PC-9 (cell line): ENCODE data around the gene MT1E. TPM values are rescaled to one million over a fixed set of nuclear protein-coding genes. Genes with fewer than 3 reads are reported as not detected.
"Not testable (repeated sequence)": the region's sequence is repeated elsewhere in the genome, so short reads cannot be mapped to it uniquely, and the experiment has no call there.

Experiments used
- BruUV-seq: library from RNA; stranded (reverse); fragments of 400-500 nt; replicated peaks from 2 replicates; lab custom pipeline; 2021; lab: Mats Ljungman, UMichigan
- CTCF ChIA-PET: fragments of 300-600 bp; sonication (Branson Sonifier 250); formaldehyde crosslinking; loops from one replicate; lab custom pipeline; 2022; ENCODE audit warnings: antibody characterized with exemption; lab: Charles Lee
- POLR2A ChIA-PET: fragments of 300-600 bp; sonication (Branson Sonifier 250); formaldehyde crosslinking; loops from one replicate; lab custom pipeline; 2022; ENCODE audit warnings: antibody characterized with exemption; ENCODE audit not compliant: unreplicated experiment; lab: Charles Lee
- DNase-seq, 2 experiments: peaks; one replicate each; pipeline versions ENCODE4 v3.0.0 to v3.0.0-alpha.2; 2015 to 2022; ENCODE audit warnings: mixed read lengths in 1 of 2
- H2AFZ ChIP-seq: fragments of 200-600 bp; sonication (generic); 2 replicates; pipeline ENCODE4 v1.8.1; 2017; ENCODE audit warnings: antibody characterized with exemption
- H3F3A ChIP-seq: fragments of 200-600 bp; sonication (generic); 2 replicates; pipeline ENCODE4 v1.8.1; 2017; ENCODE audit warnings: antibody characterized with exemption, mild to moderate bottlenecking, low read depth; ENCODE audit not compliant: insufficient read depth
- H3K27ac ChIP-seq: fragments of 200-600 bp; sonication (generic); 2 replicates; pipeline ENCODE4 v1.6.1; 2016; ENCODE audit warnings: mixed run types
- H3K27me3 ChIP-seq: fragments of 200-600 bp; sonication (generic); 2 replicates; pipeline ENCODE4 v1.6.1; 2016; ENCODE audit warnings: low read depth, mixed run types; ENCODE audit not compliant: insufficient read depth
- H3K36me3 ChIP-seq: fragments of 200-600 bp; sonication (generic); 2 replicates; pipeline ENCODE4 v1.6.1; 2016; ENCODE audit warnings: low read depth, mixed run types
- H3K4me1 ChIP-seq: fragments of 200-600 bp; sonication (generic); replicated peaks from 2 replicates; pipeline ENCODE4 v1.6.1; 2016; ENCODE audit warnings: mixed run types; ENCODE audit not compliant: insufficient read depth
- H3K4me2 ChIP-seq: fragments of 200-600 bp; sonication (generic); 2 replicates; pipeline ENCODE4 v1.6.1; 2017; ENCODE audit warnings: mixed run types
- H3K4me3 ChIP-seq: fragments of 200-600 bp; sonication (generic); 2 replicates; pipeline ENCODE4 v1.6.1; 2016; ENCODE audit warnings: mixed run types
- H3K79me2 ChIP-seq: fragments of 200-600 bp; sonication (generic); 2 replicates; pipeline ENCODE4 v1.6.1; 2017; ENCODE audit warnings: low read depth, mixed run types
- H3K9me2 ChIP-seq: fragments of 200-600 bp; sonication (generic); 2 replicates; pipeline ENCODE4 v1.8.1; 2017; ENCODE audit warnings: mild to moderate bottlenecking; ENCODE audit not compliant: insufficient read depth
- H3K9me3 ChIP-seq: fragments of 200-600 bp; sonication (generic); 2 replicates; pipeline ENCODE4 v1.8.1; 2016; ENCODE audit warnings: low read depth; ENCODE audit not compliant: insufficient read depth
- H4K20me1 ChIP-seq: fragments of 200-600 bp; sonication (generic); 2 replicates; pipeline ENCODE4 v1.8.1; 2017; ENCODE audit not compliant: insufficient read depth
- EZH2 ChIP-seq: fragments of 200-600 bp; sonication (generic); IDR thresholded peaks from 2 replicates; pipeline ENCODE4 v1.8.0; 2017; ENCODE audit warnings: antibody characterized with exemption, low read depth
- intact Hi-C: fragments of 100-400 bp; cut with micrococcal nuclease; formaldehyde crosslinking; loops from one replicate; pipeline ENCODE4 v1.10.0; 2022; ENCODE audit not compliant: unreplicated experiment
- total RNA-seq: library from RNA; stranded (reverse); gene quantifications from 2 replicates; pipeline ENCODE4 v1.2.3, GENCODE V29; 2021
- TF ChIP-seq, protein P1 (sequence below): fragments of 200-600 bp; sonication (generic); conservative IDR thresholded peaks from 2 replicates; pipeline ENCODE4 v1.6.1; 2017; ENCODE audit warnings: mixed run types, antibody characterized with exemption, mild to moderate bottlenecking, moderate library complexity

MT1E gene
- total RNA-seq, 1 experiment from 2014 or later = 22.0 TPM

DNA sequence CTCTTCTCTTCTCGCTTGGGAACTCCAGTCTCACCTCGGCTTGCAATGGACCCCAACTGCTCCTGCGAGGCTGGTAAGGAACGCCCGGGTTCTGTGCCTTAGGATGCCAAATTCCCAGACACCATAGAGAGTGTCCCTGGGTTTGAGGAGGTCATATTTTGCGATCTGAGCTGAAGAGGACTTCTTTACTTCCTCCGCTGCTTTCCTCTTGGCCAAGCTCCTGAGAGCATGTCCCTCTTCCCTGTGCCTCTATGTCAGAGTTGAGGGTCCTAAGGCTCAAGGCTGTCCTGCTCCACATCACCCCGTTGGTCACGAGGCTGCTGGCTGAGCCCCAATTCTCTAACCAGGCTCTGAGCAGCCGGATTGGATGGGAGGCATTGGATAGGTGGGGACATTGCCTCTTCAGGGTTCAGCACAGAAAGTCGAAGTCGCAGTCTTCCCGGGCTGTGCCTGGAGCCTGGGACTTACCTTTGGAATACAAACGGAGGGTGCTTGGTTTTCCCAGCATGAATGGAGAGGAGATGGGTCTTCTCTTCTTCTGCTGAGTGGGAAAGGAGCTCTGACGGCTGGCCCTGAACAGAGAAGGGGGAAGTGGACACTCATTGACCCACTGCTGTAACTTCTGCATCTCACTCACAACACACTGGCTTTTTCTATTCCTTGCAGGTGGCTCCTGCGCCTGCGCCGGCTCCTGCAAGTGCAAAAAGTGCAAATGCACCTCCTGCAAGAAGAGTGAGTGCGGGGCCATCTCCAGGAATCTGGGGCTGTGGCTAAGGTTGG, 44.4 kb downstream of the MT1E start:
- POLR2A ChIA-PET = interaction anchor here (0.6 kb wide), 1 partner anchor 52 kb away, joined by 3 read pairs; no protein-coding TSS in a partner anchor
- H3K36me3 ChIP-seq = no peaks in the 10 kb centered on the region
- no TSS peak for BruUV-seq
- peaks cover 10% of the 10 kb centered on the region for H3K4me1 ChIP-seq
- no peaks in the 10 kb centered on the region for H3K79me2 ChIP-seq
- intact Hi-C loops = no loop called here
- CTCF ChIA-PET = no interaction called here
- H3K9me2 ChIP-seq = no peaks in the 10 kb centered on the region
- H3K4me2 ChIP-seq = no peak overlapping the region
- H3K4me3 ChIP-seq = no peak overlapping the region
- H3K27ac ChIP-seq = no peak overlapping the region
- H2AFZ ChIP-seq = no peak overlapping the region
- H3F3A ChIP-seq = peaks cover 4% of the 10 kb centered on the region
- peaks cover 10% of the 10 kb centered on the region for H3K27me3 ChIP-seq
- no peaks in the 10 kb centered on the region for H4K20me1 ChIP-seq
- no peak for DNase-seq
- TF ChIP-seq EZH2 = no peak
- H3K9me3 ChIP-seq = no peaks in the 10 kb centered on the region

DNA sequence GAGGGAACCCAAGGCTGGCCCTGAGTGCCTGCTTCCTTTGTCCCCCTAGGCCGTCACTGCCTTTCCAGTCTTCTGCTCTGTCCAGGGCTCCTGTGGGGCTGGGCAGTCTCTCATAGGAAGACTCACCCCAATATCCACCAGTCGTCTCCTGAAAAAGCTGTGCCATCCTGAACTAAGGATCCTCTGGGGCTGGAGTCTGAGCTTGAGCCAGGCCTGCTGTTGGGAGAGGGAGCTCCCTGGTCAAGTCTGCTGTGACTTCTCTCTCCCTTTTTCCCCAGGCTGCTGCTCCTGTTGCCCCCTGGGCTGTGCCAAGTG, 45.0 kb downstream of the MT1E start:
- no peaks in the 10 kb centered on the region for H3K79me2 ChIP-seq
- no TSS peak for BruUV-seq
- POLR2A ChIA-PET = no interaction called here
- H3K9me2 ChIP-seq = no peaks in the 10 kb centered on the region
- H3F3A ChIP-seq = no peaks in the 10 kb centered on the region
- peaks cover 10% of the 10 kb centered on the region for H3K27me3 ChIP-seq
- CTCF ChIA-PET = no interaction called here
- no peak for DNase-seq
- H3K27ac ChIP-seq = no peak overlapping the region
- no peaks in the 10 kb centered on the region for H3K36me3 ChIP-seq
- no peak overlapping the region for H2AFZ ChIP-seq
- no peak overlapping the region for H3K4me3 ChIP-seq
- no peaks in the 10 kb centered on the region for H4K20me1 ChIP-seq
- no peak overlapping the region for H3K4me2 ChIP-seq
- TF ChIP-seq EZH2 = no peak
- TF ChIP-seq, protein P1, sequence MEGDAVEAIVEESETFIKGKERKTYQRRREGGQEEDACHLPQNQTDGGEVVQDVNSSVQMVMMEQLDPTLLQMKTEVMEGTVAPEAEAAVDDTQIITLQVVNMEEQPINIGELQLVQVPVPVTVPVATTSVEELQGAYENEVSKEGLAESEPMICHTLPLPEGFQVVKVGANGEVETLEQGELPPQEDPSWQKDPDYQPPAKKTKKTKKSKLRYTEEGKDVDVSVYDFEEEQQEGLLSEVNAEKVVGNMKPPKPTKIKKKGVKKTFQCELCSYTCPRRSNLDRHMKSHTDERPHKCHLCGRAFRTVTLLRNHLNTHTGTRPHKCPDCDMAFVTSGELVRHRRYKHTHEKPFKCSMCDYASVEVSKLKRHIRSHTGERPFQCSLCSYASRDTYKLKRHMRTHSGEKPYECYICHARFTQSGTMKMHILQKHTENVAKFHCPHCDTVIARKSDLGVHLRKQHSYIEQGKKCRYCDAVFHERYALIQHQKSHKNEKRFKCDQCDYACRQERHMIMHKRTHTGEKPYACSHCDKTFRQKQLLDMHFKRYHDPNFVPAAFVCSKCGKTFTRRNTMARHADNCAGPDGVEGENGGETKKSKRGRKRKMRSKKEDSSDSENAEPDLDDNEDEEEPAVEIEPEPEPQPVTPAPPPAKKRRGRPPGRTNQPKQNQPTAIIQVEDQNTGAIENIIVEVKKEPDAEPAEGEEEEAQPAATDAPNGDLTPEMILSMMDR = no peak
- intact Hi-C loops = no loop called here
- no peaks in the 10 kb centered on the region for H3K9me3 ChIP-seq
- peaks cover 5% of the 10 kb centered on the region for H3K4me1 ChIP-seq

DNA sequence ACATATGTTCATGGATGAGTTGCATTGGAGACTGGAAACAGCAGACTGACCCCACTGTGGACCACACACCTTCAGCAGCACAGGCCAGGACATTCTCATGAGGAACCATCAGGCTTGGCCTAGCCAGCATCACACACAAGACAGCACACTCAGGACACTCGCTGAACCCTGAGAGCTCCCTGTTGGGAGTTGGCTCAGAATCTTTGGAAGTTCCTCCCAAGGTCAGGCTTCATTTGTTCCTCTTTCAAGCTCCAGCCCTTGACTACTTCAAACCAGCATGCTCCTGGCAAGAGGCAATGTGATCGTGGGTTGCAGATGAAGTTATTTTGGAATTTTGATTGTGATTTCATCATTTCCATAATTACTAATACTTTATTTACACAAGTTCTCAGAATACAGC, 46.1 kb downstream of the MT1E start:
- H3K79me2 ChIP-seq, H3K9me3 ChIP-seq, DNase-seq, H4K20me1 ChIP-seq, H3K27ac ChIP-seq, H3K4me3 ChIP-seq, H3F3A ChIP-seq, BruUV-seq, intact Hi-C loops, CTCF ChIA-PET, H2AFZ ChIP-seq, H3K4me1 ChIP-seq, H3K4me2 ChIP-seq, H3K9me2 ChIP-seq, H3K36me3 ChIP-seq, POLR2A ChIA-PET: not testable (repeated sequence)
- peaks cover 10% of the 10 kb centered on the region for H3K27me3 ChIP-seq

DNA sequence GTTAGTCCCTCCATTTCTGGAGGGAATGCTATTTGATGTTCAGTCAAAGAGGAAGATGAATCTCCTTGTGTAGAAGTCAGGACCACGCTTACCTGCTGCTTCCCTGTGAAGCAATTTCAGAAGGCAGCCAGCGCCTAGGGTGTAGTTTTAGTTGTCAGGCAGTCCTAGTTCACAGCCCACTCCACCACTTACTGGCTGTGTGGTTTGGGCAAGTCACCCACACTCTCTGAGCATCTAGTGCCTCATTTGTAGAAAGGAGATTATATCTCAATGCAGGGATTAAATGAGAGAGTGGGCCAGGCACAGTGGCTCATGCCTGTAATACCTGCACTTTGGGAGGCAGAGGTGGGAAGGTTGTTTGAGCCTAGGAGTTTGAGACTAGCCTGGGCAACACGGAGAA, 46.6 kb downstream of the MT1E start:
- H3F3A ChIP-seq, H3K27ac ChIP-seq, intact Hi-C loops, H3K4me2 ChIP-seq, H3K36me3 ChIP-seq, H3K9me2 ChIP-seq, DNase-seq, H3K9me3 ChIP-seq, H2AFZ ChIP-seq, H3K4me3 ChIP-seq, CTCF ChIA-PET, BruUV-seq, H4K20me1 ChIP-seq, H3K4me1 ChIP-seq, H3K79me2 ChIP-seq: not testable (repeated sequence)
- POLR2A ChIA-PET = interaction anchor here (0.6 kb wide), 1 partner anchor 70 kb away, joined by 3 read pairs; no protein-coding TSS in a partner anchor
- peaks cover 10% of the 10 kb centered on the region for H3K27me3 ChIP-seq
